Progenitor cell of endocrine pancreas (in vitro differentiated cells): ENCODE data around the gene CDIPT. TPM values are rescaled to one million over a fixed set of nuclear protein-coding genes. Genes with fewer than 3 reads are reported as not detected.

ENCODE experiments used
- DNase-seq: peaks from one replicate; pipeline ENCODE4 v3.0.0; 2021; ENCODE audit warnings: low spot score; ENCODE audit not compliant: unreplicated experiment
- H3K27ac Mint-ChIP-seq: 2 replicates; pipeline ENCODE4 v1.8.0; 2021; ENCODE audit warnings: mild to moderate bottlenecking, moderate library complexity, mixed read lengths
- H3K27me3 Mint-ChIP-seq: 2 replicates; pipeline ENCODE4 v1.8.0; 2021; ENCODE audit warnings: mixed read lengths
- H3K36me3 Mint-ChIP-seq: 2 replicates; pipeline ENCODE4 v1.8.0; 2022; ENCODE audit warnings: mixed read lengths; ENCODE audit not compliant: insufficient read depth
- H3K4me1 Mint-ChIP-seq: 2 replicates; pipeline ENCODE4 v1.8.0; 2021; ENCODE audit warnings: low read depth, mixed read lengths
- H3K4me3 Mint-ChIP-seq: 2 replicates; pipeline ENCODE4 v1.8.0; 2021; ENCODE audit warnings: low read depth, mild to moderate bottlenecking, moderate library complexity, mixed read lengths
- H3K9me3 Mint-ChIP-seq: 2 replicates; pipeline ENCODE4 v1.8.0; 2021; ENCODE audit warnings: low read depth, mixed read lengths
- total RNA-seq: library from RNA; stranded (reverse); gene quantifications from 2 replicates; pipeline ENCODE4 v1.2.1, GENCODE V29; 2021
- TF ChIP-seq, protein P1 (sequence below): fragments of 200-600 bp; sonication (generic); IDR thresholded peaks from one replicate; pipeline ENCODE4 v1.5.0; 2021; ENCODE audit warnings: antibody characterized with exemption, mild to moderate bottlenecking; ENCODE audit not compliant: unreplicated experiment

The CDIPT gene
- total RNA-seq, 1 donor from 2014 or later = 51.2 TPM

DNA sequence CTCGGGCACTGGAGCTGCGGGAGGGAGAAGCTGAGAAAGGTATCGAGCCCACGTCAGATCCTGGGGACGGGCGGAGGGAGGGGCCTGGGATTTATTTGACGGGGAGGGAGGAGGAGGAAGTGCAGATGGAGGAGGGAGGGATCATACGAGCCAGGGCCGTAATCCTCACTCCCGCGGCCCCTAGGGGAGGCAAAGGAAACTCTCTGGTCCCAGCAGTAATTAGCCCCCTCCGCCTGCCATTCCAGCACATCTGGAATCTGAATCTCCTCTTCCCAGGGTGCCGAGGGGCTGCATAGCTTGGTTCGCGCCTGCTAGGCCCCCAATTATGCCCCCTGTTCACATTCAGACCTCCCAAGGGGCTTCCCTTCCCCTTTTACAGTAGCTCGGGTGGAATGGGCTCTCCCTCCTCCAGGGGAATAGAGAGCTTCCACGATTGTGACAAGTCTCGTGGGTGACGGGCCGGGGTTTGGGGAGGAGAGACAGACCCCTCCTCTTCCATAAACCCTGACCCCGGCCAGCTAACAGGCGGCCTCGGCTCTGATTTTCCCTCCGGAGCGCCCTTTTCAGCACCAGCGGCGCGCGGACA lies 36.6 kb upstream of the CDIPT start, which contains the start of gene SEZ6L2:
TSS of gene SEZ6L2 (minus strand) at position 35 of the 586 bp plus-strand sequence. CDS start 531 bp downstream, outside the sequence.
- TF ChIP-seq, protein P1, sequence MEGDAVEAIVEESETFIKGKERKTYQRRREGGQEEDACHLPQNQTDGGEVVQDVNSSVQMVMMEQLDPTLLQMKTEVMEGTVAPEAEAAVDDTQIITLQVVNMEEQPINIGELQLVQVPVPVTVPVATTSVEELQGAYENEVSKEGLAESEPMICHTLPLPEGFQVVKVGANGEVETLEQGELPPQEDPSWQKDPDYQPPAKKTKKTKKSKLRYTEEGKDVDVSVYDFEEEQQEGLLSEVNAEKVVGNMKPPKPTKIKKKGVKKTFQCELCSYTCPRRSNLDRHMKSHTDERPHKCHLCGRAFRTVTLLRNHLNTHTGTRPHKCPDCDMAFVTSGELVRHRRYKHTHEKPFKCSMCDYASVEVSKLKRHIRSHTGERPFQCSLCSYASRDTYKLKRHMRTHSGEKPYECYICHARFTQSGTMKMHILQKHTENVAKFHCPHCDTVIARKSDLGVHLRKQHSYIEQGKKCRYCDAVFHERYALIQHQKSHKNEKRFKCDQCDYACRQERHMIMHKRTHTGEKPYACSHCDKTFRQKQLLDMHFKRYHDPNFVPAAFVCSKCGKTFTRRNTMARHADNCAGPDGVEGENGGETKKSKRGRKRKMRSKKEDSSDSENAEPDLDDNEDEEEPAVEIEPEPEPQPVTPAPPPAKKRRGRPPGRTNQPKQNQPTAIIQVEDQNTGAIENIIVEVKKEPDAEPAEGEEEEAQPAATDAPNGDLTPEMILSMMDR = peak; percentile 31
- H3K4me1 Mint-ChIP-seq = peaks cover 13% of the 10 kb centered on the region
- DNase-seq = no peak
- peak within 1 kb of the TSS; percentile 72 for H3K4me3 Mint-ChIP-seq
- H3K27me3 Mint-ChIP-seq = peaks cover 35% of the 10 kb centered on the region
- H3K36me3 Mint-ChIP-seq = no peaks in the 10 kb centered on the region
- no peak within 1 kb of the TSS for H3K27ac Mint-ChIP-seq
- no peaks in the 10 kb centered on the region for H3K9me3 Mint-ChIP-seq

DNA sequence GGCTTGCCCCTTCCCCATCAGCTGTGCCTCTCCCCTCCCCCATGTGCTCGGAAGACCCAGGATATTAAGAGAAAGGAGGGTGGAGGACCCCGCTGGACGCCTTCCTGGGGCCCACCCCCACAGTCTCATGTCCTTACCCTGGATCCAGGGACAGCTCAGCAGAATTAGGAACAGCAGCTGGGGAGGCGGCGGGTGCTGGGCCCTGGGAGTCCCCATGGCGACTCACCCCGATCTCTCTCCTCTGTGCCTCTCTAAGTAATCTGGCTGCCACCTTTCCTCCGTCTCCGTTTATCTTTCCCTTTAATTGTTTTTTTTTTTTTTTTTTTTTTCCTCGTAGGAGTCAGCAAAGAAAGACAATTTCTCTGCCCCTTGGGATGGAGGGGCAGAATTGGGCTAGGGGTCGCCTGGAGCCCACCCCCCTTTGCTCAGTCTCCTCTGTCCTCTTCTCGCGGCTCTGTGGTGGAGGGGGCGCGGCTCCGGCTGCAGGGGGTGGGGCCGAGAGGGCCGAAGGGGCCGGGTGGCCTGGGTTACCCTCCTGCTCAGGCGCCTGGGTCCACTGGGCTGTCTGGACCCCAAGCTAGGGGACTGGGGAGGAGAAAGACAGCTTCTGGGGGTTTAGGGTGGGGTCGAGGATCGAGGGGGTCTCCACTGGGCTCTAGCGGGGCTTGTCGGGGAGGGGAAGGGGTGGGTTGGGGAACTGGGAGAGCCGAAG lies 35.9 kb upstream of the CDIPT start:
- Mint-ChIP-seq H3K27me3 (peaks cover 35% of the 10 kb centered on the region), H3K36me3 (no peaks in the 10 kb centered on the region), H3K4me1 (peaks cover 13% of the 10 kb centered on the region), H3K4me3 (peak overlapping the region; percentile 67), H3K27ac (no peak overlapping the region), H3K9me3 (no peaks in the 10 kb centered on the region)
- TF ChIP-seq, protein P1 = no peak
- DNase-seq = no peak

DNA sequence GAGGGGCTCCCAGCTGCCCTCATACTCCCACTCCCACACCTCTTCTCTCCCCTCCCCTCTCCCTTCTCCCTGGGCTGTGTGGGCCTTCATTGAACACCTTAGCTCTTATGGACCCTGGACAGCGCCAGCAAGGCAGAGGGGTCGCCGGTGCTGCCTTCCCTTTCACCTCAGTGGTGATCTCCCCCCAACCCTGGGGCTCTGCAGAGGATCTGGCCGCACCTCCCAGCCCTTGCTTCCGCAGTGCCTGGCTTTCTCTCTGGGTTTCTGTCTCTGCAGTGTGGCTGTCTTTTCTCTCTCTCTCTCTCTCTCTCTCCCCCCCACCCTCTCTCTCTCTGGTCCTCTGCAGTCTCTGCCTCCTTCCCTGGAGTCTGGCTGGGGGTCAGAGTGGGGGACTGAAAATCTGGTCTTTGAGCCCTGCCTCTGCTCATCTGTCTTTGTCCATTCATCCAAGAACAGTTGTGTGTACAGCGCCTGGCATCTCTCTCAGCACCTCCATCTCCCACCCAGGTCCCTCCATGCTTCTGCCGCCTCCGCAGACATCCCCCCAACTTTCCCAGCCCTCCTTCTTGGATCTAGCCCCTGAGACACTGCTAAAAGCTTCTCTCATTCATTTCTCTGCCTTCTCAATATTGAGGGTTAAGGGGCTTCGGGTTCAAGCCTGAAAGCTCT lies 35.2 kb upstream of the CDIPT start:
- H3K27me3 Mint-ChIP-seq = peaks cover 30% of the 10 kb centered on the region
- TF ChIP-seq, protein P1 = no peak
- H3K9me3 Mint-ChIP-seq = no peaks in the 10 kb centered on the region
- H3K4me1 Mint-ChIP-seq = peaks cover 13% of the 10 kb centered on the region
- H3K36me3 Mint-ChIP-seq = no peaks in the 10 kb centered on the region
- DNase-seq = no peak
- H3K4me3 Mint-ChIP-seq = peak overlapping the region; percentile 67
- no peak overlapping the region for H3K27ac Mint-ChIP-seq

DNA sequence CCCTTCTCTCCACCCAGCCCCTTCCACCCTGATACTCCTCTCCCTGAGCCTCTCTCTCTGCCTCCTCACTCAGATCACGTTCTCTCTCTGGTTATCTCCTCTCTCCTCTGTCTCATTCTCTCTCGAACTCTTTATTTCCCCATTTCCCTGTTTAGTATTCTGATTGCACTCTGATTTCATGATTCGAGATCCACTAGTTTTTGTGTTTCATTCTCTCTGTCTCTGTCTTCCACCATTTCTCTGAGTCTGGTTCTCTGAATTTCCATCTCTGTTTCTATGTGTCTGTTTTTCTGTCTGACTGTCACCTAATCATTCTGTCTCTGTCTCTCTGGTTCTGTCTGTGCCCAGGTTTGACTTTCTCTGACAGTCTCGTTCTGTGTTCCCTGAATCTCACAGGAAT lies 34.3 kb upstream of the CDIPT start:
- Mint-ChIP-seq H3K4me3 (no peak overlapping the region), H3K9me3 (no peaks in the 10 kb centered on the region), H3K27ac (no peak overlapping the region), H3K27me3 (peaks cover 30% of the 10 kb centered on the region), H3K36me3 (no peaks in the 10 kb centered on the region), H3K4me1 (peaks cover 13% of the 10 kb centered on the region)
- TF ChIP-seq, protein P1 = no peak
- no peak for DNase-seq

DNA sequence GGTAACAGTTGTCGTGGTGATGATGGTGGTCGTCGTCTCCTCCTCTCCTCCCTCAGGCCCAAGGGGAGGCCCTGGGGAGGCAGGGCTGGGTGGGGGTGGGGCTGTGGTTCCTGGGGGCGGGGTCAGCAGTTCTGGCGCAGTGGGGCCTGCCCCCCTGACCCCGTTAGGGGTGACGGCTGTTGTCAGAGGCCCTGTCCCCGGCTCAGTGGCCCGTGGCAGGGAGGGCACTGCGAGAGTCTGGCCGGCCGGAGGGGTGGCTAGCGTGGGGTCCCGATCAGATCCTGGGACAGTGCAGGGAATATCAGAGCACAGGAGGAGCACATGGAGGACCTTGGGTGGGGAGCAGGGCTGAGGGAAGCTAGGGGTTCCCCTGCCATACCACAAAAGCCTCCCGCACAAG lies 33.8 kb upstream of the CDIPT start:
- H3K27ac Mint-ChIP-seq = no peak overlapping the region
- peaks cover 15% of the 10 kb centered on the region for H3K4me1 Mint-ChIP-seq
- TF ChIP-seq, protein P1 = no peak
- peaks cover 27% of the 10 kb centered on the region for H3K27me3 Mint-ChIP-seq
- no peak for DNase-seq
- H3K36me3 Mint-ChIP-seq = no peaks in the 10 kb centered on the region
- no peak overlapping the region for H3K4me3 Mint-ChIP-seq
- no peaks in the 10 kb centered on the region for H3K9me3 Mint-ChIP-seq
